ENCODE measurements around the gene CIB1. TPM values are rescaled to one million over a fixed set of nuclear protein-coding genes. Genes with fewer than 3 reads are reported as not detected.

Gene CIB1
- polyA plus RNA-seq, 2 of the 4 experiments (the other 2 are of a cell fraction) = 84.1 to 120 TPM

DNA sequence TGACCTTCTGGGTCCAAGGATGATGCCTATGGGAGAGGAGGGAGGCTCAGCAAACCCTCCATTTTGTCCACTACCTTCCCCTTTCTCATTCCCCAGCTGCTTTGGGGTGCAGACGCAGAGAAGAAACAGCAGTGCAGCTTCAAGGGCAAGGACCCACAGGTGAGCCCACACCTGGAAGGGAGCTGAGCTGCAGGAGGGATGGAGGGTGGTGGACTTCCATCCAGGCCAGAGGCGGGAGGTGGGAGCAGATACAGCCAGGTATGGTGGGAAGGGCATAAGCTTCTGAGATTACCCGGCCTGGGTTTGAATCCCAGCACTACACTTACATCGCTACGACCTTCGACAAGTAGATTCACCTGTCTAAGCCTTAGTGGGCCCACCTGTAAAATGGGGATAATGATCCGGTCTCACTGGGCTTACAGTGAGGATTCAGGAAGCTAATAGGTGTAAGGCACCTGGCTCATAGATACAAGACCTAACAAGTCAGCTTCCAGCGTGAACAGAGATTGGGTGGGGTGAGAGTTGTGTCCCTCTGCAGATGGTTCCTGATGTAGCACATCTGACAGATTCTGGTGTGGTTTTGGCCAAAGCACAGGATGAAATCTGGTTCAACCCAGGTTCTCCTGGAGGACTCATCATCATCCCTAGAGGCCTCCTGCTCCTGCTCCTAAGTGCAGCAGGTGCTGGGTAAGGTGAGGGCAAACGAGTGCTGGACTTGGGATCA lies 15.9 kb downstream of the CIB1 start:
- Histone ChIP-seq H3K4me2 (no peak overlapping the region), H3K4me1 (peaks cover 45% of the 10 kb centered on the region), H3K9me3 (no peaks in the 10 kb centered on the region), H3K4me3 (no peak overlapping the region), H3K27ac (0 out of 6 replicates have a peak overlapping the region, but pooled peaks of 1 of the 2 experiments have one; percentile 6)
- WGBS (ENCODE audit: missing lambda C conversion rate) = 79% methylated on average over 9 of the region's 9 CpGs
- ChIA-PET POLR2A (interaction anchor here (1.1 kb wide), 1 partner anchor 16 kb away, joined by 4 read pairs; the partner anchor contains the start of genes CIB1 and GDPGP1), CTCF (interaction anchor here (0.7 to 36.4 kb wide), 10 partner anchors 13 to 132 kb away, joined by 3 to 732 read pairs (median 36); partner anchors contain the start of genes CIB1, GDPGP1 and SEMA4B)
- no peak for DNase-seq (ENCODE audit: low read depth in 1 of 2, low spot score in 1 of 2)
- FAIRE-seq = no peak
- TF ChIP-seq HOXB5 (CRISPR knock-in tag; IDR thresholded peaks at IDR 0.05) (no peak), SMC3 (IDR thresholded peaks at IDR 0.05) (no peak), E2F6 (IDR thresholded peaks at IDR 0.05; ENCODE audit: borderline replicate concordance, low read depth) (no peak)
- no peak for ATAC-seq

DNA sequence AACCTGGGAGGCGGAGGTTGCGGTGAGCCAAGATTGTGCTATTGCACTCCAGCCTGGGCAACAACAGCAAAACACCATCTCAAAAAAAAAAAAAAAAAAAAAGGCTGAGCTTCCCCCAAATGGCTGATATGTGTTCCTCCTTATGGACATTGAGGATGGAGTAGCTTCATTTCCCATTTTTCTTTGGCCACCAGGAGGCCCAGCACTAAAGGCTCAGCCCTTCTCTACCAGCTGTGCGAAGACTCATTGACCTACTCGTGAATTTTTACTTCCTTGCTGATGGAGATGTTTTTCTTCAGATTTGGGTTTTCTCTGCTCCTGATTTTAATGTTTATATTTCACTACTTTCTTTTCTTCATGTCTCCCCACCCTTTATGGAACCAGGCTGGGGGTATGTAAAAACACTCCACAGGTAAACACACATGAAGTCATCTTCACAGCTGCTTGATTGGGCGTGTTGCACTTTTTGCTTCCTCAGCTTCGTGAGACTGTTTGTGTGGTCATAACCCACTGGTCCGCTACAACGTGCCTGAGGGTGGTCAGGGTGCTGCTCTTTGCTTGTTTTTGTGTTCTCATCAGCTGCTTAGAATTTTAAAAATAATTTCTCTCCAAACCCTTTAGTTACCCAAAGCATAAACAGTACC lies 19.1 kb downstream of the CIB1 start:
- WGBS (ENCODE audit: missing lambda C conversion rate) = 78% methylated on average over 8 of the region's 8 CpGs
- ChIA-PET CTCF (interaction anchor here (0.7 to 36.4 kb wide), 19 partner anchors 10 to 480 kb away, joined by 3 to 732 read pairs (median 3); partner anchors contain the start of genes CIB1, GDPGP1 and SEMA4B), POLR2A (interaction anchor here (0.6 to 1.7 kb wide), 5 partner anchors 13 to 451 kb away, joined by 3 to 5 read pairs (median 4); partner anchors contain the start of genes CIB1 and SEMA4B)
- Histone ChIP-seq H3K4me1 (peaks cover 61% of the 10 kb centered on the region), H3K4me3 (no peak overlapping the region), H3K9me3 (no peaks in the 10 kb centered on the region), H3K4me2 (no peak overlapping the region), H3K27ac (peak overlapping the region; percentile 9 to 21; a peak in 2 of 6 replicates)
- no peak for TF ChIP-seq SREBF2 (IDR thresholded peaks at IDR 0.05)
- no peak for TF ChIP-seq POLR2A (IDR thresholded peaks at IDR 0.05; ENCODE audit: low read length)
- no peak for TF ChIP-seq RARB (CRISPR knock-in tag; IDR thresholded peaks at IDR 0.05)
- TF ChIP-seq CBX2 (IDR thresholded peaks at IDR 0.05; ENCODE audit: borderline replicate concordance, low read depth) = no peak
- no peak for TF ChIP-seq BHLHE40 (IDR thresholded peaks at IDR 0.05; ENCODE audit: low read depth, low read length)
- TF ChIP-seq FOXS1 (CRISPR knock-in tag; IDR thresholded peaks at IDR 0.05) = no peak
- peak; percentile 13; the same call in 1 of the 3 replicates for TF ChIP-seq CTCF (IDR thresholded peaks at IDR 0.05)
- TF ChIP-seq REST (IDR thresholded peaks at IDR 0.05) = no peak
- TF ChIP-seq NR3C1 (IDR thresholded peaks at IDR 0.05) = no peak
- TF ChIP-seq ESRRA (IDR thresholded peaks at IDR 0.05; ENCODE audit: borderline replicate concordance, low read length) = no peak
- TF ChIP-seq RAD21 (conservative IDR thresholded peaks at IDR 0.05 in 1 of 2, IDR thresholded peaks at IDR 0.05 in 1 of 2) = peak in 1 of 2 experiments; percentile 23; a peak in 2 of 5 replicates
- TF ChIP-seq RCOR1 (IDR thresholded peaks at IDR 0.05; ENCODE audit: low read depth, low read length) = no peak
- peak; percentile 21; the same call in 1 of the 3 replicates for TF ChIP-seq SMC3 (IDR thresholded peaks at IDR 0.05)
- TF ChIP-seq, protein P1, sequence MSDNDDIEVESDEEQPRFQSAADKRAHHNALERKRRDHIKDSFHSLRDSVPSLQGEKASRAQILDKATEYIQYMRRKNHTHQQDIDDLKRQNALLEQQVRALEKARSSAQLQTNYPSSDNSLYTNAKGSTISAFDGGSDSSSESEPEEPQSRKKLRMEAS (IDR thresholded peaks at IDR 0.05) = no peak
- DNase-seq (ENCODE audit: low read depth in 1 of 2, low spot score in 1 of 2) (peak; percentile 64 to 69), ATAC-seq (peak in 1 of 2 experiments; percentile 53; a peak in 3 of 6 replicates), FAIRE-seq (no peak)

Measured in A549 (cell line).